Metanephros (tissue), 1 donor: Measurements from ENCODE around the gene GTF3C6. TPM values are rescaled to one million over a fixed set of nuclear protein-coding genes. Genes with fewer than 3 reads are reported as not detected.

ENCODE experiments used
- total RNA-seq: library from RNA; depleted of rRNA; stranded (reverse); fragments of >200 nt; gene quantifications from one replicate; pipeline ENCODE4 v1.2.3, GENCODE V29; 2014

The GTF3C6 gene
- 21.3 TPM for total RNA-seq

DNA sequence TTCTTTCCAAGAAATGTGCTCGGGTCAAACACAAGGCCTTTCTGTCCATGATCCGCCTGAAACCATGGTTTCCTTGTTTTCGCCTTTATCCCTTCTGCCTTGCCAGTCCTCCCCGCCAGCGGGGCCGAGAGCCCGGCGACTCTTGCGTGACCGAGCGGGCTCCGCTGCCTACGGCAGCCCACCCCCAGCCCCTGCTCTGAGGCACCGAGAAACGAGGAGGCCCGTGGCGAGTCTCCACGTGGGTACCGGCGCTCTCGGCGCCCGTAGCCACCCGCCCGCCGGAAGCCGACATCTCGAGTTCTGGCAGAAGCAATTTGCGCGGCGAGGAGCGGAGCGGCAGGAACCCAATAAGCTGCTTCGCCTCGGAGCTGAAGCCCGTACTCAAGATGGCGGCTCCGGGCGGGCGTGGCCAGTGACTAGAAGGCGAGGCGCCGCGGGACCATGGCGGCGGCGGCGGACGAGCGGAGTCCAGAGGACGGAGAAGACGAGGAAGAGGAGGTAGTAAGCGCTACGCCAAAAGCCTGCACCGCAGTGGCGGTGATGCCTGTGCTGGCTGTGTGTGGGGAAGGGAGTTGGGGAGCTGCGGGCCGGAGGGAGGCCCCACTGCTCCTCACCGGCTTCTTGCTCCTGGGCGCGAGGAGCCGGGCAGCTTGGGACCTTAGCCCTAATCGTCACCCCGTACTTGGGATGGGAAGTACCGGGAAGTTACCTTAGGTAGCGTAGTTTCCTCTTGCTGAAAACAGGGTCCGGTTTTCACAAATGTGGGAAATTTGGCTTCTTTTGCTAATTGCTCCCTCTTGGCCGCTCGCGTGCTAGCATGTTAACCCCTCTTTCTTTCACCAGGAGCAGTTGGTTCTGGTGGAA lies at the start of gene GTF3C6:
TSS of gene GTF3C6 (plus strand) at position 378 of the 864 bp plus-strand sequence. CDS start at position 442, 64 bp downstream.

Other genes with a start within 250 kb of the GTF3C6 start
- gene CDK19, start 143.2 kb upstream of the GTF3C6 start, total RNA-seq: 23.7 TPM
- gene AMD1, start 83.9 kb upstream of the GTF3C6 start, total RNA-seq: 47.6 TPM
- gene RPF2, start 23.3 kb downstream of the GTF3C6 start, total RNA-seq: 13.0 TPM
- gene SLC16A10, start 128.8 kb downstream of the GTF3C6 start, total RNA-seq: 37.0 TPM